Measurements from ENCODE around the gene RALGAPB. TPM values are rescaled to one million over a fixed set of nuclear protein-coding genes. Genes with fewer than 3 reads are reported as not detected.

Gene RALGAPB
- total RNA-seq, 1 experiment from 2014 or later: 30.4 TPM

GRCh38 chr20:38426006-38426897 is 46.4 kb upstream of the RALGAPB start:
- Histone ChIP-seq H3K4me1 (ENCODE audit: insufficient read depth, low read length) (peaks cover 25% of the 10 kb centered on the region), H3K9me2 (replicated peaks; ENCODE audit: low read length) (no peaks in the 10 kb centered on the region), H3K27me3 (ENCODE audit: low read length) (no peaks in the 10 kb centered on the region), H3K4me3 (ENCODE audit: low read length) (no peak overlapping the region), H3F3A (ENCODE audit: low read length, unreplicated experiment) (peaks cover 5% of the 10 kb centered on the region), H3K9me3 (ENCODE audit: low read length) (no peaks in the 10 kb centered on the region), H3K79me2 (ENCODE audit: low read length) (peaks cover 87% of the 10 kb centered on the region), H3K9ac (ENCODE audit: low read length) (no peak overlapping the region), H2AFZ (ENCODE audit: low read length) (no peak overlapping the region), H3K36me3 (ENCODE audit: low read depth, low read length) (peaks cover 85% of the 10 kb centered on the region), H3K4me2 (ENCODE audit: low read length) (no peak overlapping the region), H4K20me1 (ENCODE audit: low read length) (peaks cover 85% of the 10 kb centered on the region), H3K27ac (ENCODE audit: low read length) (peak overlapping the region; percentile 10; the same call in 1 of the 2 replicates)
- intact Hi-C loops (cut with micrococcal nuclease): no loop called here
- ChIA-PET CTCF (interaction anchor here (0.6 to 0.7 kb wide), 2 partner anchors 307 to 333 kb away, joined by 3 to 6 read pairs; no protein-coding TSS in a partner anchor), POLR2A (ENCODE audit: unreplicated experiment) (interaction anchor here (0.6 to 0.7 kb wide), 4 partner anchors 12 to 874 kb away, joined by 3 to 24 read pairs (median 10); partner anchors contain the start of gene DHX35)
- peak; percentile 80 for DNase-seq
- TF ChIP-seq, protein P1, sequence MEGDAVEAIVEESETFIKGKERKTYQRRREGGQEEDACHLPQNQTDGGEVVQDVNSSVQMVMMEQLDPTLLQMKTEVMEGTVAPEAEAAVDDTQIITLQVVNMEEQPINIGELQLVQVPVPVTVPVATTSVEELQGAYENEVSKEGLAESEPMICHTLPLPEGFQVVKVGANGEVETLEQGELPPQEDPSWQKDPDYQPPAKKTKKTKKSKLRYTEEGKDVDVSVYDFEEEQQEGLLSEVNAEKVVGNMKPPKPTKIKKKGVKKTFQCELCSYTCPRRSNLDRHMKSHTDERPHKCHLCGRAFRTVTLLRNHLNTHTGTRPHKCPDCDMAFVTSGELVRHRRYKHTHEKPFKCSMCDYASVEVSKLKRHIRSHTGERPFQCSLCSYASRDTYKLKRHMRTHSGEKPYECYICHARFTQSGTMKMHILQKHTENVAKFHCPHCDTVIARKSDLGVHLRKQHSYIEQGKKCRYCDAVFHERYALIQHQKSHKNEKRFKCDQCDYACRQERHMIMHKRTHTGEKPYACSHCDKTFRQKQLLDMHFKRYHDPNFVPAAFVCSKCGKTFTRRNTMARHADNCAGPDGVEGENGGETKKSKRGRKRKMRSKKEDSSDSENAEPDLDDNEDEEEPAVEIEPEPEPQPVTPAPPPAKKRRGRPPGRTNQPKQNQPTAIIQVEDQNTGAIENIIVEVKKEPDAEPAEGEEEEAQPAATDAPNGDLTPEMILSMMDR (conservative IDR thresholded peaks at IDR 0.05; ENCODE audit: low read depth, low read length): no peak
- no peak for TF ChIP-seq EZH2phosphoT487 (IDR thresholded peaks at IDR 0.05; ENCODE audit: borderline replicate concordance, low read length)
- no peak for TF ChIP-seq EZH2 (IDR thresholded peaks at IDR 0.05; ENCODE audit: low read length, unreplicated experiment)
- no TSS peak for BruUV-seq (replicated peaks)
- ATAC-seq: peak; percentile 87

GRCh38 chr20:38427655-38428023 is 45.0 kb upstream of the RALGAPB start:
- Histone ChIP-seq H3F3A (ENCODE audit: low read length, unreplicated experiment) (peaks cover 5% of the 10 kb centered on the region), H3K4me1 (ENCODE audit: insufficient read depth, low read length) (peaks cover 35% of the 10 kb centered on the region), H3K9me3 (ENCODE audit: low read length) (no peaks in the 10 kb centered on the region), H2AFZ (ENCODE audit: low read length) (no peak overlapping the region), H3K36me3 (ENCODE audit: low read depth, low read length) (peaks cover 85% of the 10 kb centered on the region), H3K27me3 (ENCODE audit: low read length) (no peaks in the 10 kb centered on the region), H3K27ac (ENCODE audit: low read length) (no peak overlapping the region), H3K9me2 (replicated peaks; ENCODE audit: low read length) (no peaks in the 10 kb centered on the region), H3K4me2 (ENCODE audit: low read length) (0 out of 2 replicates have a peak overlapping the region, but pooled peaks have one; percentile 7), H4K20me1 (ENCODE audit: low read length) (peaks cover 86% of the 10 kb centered on the region), H3K79me2 (ENCODE audit: low read length) (peaks cover 93% of the 10 kb centered on the region), H3K4me3 (ENCODE audit: low read length) (no peak overlapping the region), H3K9ac (ENCODE audit: low read length) (no peak overlapping the region)
- ATAC-seq (no peak; the same call in none of the 2 replicates), DNase-seq (no peak)
- no peak for TF ChIP-seq EZH2phosphoT487 (IDR thresholded peaks at IDR 0.05; ENCODE audit: borderline replicate concordance, low read length)
- no peak for TF ChIP-seq EZH2 (IDR thresholded peaks at IDR 0.05; ENCODE audit: low read length, unreplicated experiment)
- TF ChIP-seq, protein P1 (conservative IDR thresholded peaks at IDR 0.05; ENCODE audit: low read depth, low read length): no peak
- ChIA-PET CTCF (no interaction called here), POLR2A (ENCODE audit: unreplicated experiment) (no interaction called here)
- intact Hi-C loops (cut with micrococcal nuclease): no loop called here
- no TSS peak for BruUV-seq (replicated peaks)

GRCh38 chr20:38428800-38429199 is 43.8 kb upstream of the RALGAPB start:
- Histone ChIP-seq H3K9ac (ENCODE audit: low read length) (no peak overlapping the region), H3K9me2 (replicated peaks; ENCODE audit: low read length) (no peaks in the 10 kb centered on the region), H3K4me2 (ENCODE audit: low read length) (no peak overlapping the region), H4K20me1 (ENCODE audit: low read length) (peaks cover 89% of the 10 kb centered on the region), H3K79me2 (ENCODE audit: low read length) (peaks cover 96% of the 10 kb centered on the region), H3K9me3 (ENCODE audit: low read length) (no peaks in the 10 kb centered on the region), H3K4me1 (ENCODE audit: insufficient read depth, low read length) (peaks cover 47% of the 10 kb centered on the region), H3K27me3 (ENCODE audit: low read length) (no peaks in the 10 kb centered on the region), H3F3A (ENCODE audit: low read length, unreplicated experiment) (peaks cover 5% of the 10 kb centered on the region), H3K36me3 (ENCODE audit: low read depth, low read length) (peaks cover 88% of the 10 kb centered on the region), H2AFZ (ENCODE audit: low read length) (no peak overlapping the region), H3K27ac (ENCODE audit: low read length) (no peak overlapping the region), H3K4me3 (ENCODE audit: low read length) (no peak overlapping the region)
- no peak for ATAC-seq
- intact Hi-C loops (cut with micrococcal nuclease): no loop called here
- DNase-seq: no peak
- TF ChIP-seq EZH2phosphoT487 (IDR thresholded peaks at IDR 0.05; ENCODE audit: borderline replicate concordance, low read length): no peak
- TF ChIP-seq EZH2 (IDR thresholded peaks at IDR 0.05; ENCODE audit: low read length, unreplicated experiment): no peak
- TF ChIP-seq, protein P1 (conservative IDR thresholded peaks at IDR 0.05; ENCODE audit: low read depth, low read length): no peak
- CTCF ChIA-PET: no interaction called here
- POLR2A ChIA-PET (ENCODE audit: unreplicated experiment): no interaction called here
- no TSS peak for BruUV-seq (replicated peaks)
